Esophagus squamous epithelium (tissue), 4 donors: ENCODE measurements around the gene DKK3.

ENCODE experiments used
- CTCF ChIP-seq, 6 experiments: fragments of 450-650 bp in 4 of 6; fragments of 200-600 bp in 2 of 6; sonication (generic) in 2 of 6; IDR thresholded peaks; one replicate each; pipeline ENCODE4 v1.5.1; 2016 to 2019; ENCODE audit warnings: antibody characterized with exemption in 6 of 6, mild to moderate bottlenecking in 4 of 6, moderate library complexity in 4 of 6
- POLR2A ChIP-seq, 4 donors: fragments of 450-650 bp; IDR thresholded peaks; one replicate each; pipeline ENCODE4 v1.6.1; 2017; ENCODE audit warnings: antibody characterized with exemption in 4 of 4, mild to moderate bottlenecking in 4 of 4, moderate library complexity in 3 of 4

- no peak for TF ChIP-seq CTCF (IDR thresholded peaks at IDR 0.05)
- no peak for TF ChIP-seq POLR2A (IDR thresholded peaks at IDR 0.05)
Observed at GRCh38 chr11:12056119-12056518, 47.7 kb upstream of the DKK3 start.
